Right lobe of liver (tissue), 4 donors: ENCODE data around the gene PFKP.

Experiments
- POLR2A ChIP-seq: fragments of 450-650 bp; IDR thresholded peaks from one replicate; pipeline ENCODE4 v1.6.1; 2017; ENCODE audit warnings: antibody characterized with exemption, mild to moderate bottlenecking
- TF ChIP-seq, protein P1 (sequence below), 4 donors: fragments of 200-600 bp in 3 of 4; fragments of 450-650 bp in 1 of 4; IDR thresholded peaks; one replicate each; pipeline versions ENCODE4 v1.5.1 to v1.8.0; 2016 to 2022; ENCODE audit warnings: antibody characterized with exemption in 4 of 4, mild to moderate bottlenecking in 2 of 4
- donor health status: DM: no; HTN: no; CAD: no.
- donor health status: DM: no; HTN: no; CAD: no.
- donor health status: DM: no; HTN: yes; CAD: no.

- TF ChIP-seq, protein P1, sequence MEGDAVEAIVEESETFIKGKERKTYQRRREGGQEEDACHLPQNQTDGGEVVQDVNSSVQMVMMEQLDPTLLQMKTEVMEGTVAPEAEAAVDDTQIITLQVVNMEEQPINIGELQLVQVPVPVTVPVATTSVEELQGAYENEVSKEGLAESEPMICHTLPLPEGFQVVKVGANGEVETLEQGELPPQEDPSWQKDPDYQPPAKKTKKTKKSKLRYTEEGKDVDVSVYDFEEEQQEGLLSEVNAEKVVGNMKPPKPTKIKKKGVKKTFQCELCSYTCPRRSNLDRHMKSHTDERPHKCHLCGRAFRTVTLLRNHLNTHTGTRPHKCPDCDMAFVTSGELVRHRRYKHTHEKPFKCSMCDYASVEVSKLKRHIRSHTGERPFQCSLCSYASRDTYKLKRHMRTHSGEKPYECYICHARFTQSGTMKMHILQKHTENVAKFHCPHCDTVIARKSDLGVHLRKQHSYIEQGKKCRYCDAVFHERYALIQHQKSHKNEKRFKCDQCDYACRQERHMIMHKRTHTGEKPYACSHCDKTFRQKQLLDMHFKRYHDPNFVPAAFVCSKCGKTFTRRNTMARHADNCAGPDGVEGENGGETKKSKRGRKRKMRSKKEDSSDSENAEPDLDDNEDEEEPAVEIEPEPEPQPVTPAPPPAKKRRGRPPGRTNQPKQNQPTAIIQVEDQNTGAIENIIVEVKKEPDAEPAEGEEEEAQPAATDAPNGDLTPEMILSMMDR (IDR thresholded peaks at IDR 0.05) = no peak
- TF ChIP-seq POLR2A = no peak
Measured at GRCh38 chr10:3074145-3074665, 6.9 kb downstream of the PFKP start.
